Caki2 (cell line): ENCODE results near the gene NPW. TPM values are rescaled to one million over a fixed set of nuclear protein-coding genes. Genes with fewer than 3 reads are reported as not detected.
A peak's percentile ranks its signal among the peaks of the same experiment; 100 is the strongest.

Experiments
- DNase-seq: peaks from one replicate; pipeline ENCODE4 v3.0.0-alpha.2; 2015; ENCODE audit warnings: low read depth
- in situ Hi-C: cut with HindIII; loops from 2 replicates; pipeline ENCODE4 v1.10.0; 2016; ENCODE audit warnings: low sequenced_read_pairs, low pct_unique_long_range_greater_than_20kb, mixed read lengths
- total RNA-seq: library from RNA; depleted of rRNA; stranded (reverse); fragments of >200 nt; shearing (Covaris generic); gene quantifications from 2 replicates; pipeline ENCODE4 v1.2.3, GENCODE V29; 2014; ENCODE audit warnings: low replicate concordance

Gene NPW
- total RNA-seq, 1 experiment from 2014 or later: not detected

DNA sequence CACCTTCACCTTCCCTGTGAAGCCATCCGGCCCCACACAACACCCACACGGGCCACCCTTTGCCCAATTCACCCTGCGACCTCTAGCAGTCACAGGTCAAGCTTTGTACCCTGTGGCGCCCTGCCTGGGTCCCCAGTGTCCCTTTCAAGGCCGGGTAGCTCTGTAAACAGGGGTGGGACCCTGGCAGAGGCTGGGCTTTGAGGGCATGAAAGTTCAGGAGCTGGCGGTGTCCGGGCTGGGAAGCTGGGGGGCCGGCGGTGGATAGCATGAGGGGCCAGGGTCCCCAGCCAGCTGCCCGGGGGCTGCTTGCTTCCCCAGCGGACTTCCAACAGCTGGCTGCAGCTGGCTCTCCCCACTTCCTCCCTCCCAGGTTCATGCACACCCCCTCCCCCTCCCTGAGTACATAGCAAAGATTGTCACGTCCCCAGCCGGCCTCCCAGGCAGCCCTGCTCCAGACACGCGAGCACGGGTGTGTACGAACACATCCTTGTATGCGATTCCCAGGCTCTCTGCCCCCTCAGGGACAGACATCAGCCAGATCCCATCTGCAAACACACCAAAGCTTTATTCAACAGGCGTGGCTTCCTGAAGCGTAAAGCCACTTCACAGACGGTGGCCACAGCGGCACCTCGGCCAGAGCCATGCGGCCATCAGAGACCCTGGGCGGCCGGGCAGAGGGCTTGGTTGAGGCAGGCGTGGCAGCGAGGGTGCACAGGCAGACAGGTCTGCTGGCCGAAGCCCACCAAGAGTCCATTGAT, 19.9 kb downstream of the NPW start:
- in situ Hi-C loops: loop anchor here (25.0 kb wide), 1 partner anchor 473 kb away; the partner anchor contains the start of genes AMDHD2 and ATP6V0C
- no peak for DNase-seq

DNA sequence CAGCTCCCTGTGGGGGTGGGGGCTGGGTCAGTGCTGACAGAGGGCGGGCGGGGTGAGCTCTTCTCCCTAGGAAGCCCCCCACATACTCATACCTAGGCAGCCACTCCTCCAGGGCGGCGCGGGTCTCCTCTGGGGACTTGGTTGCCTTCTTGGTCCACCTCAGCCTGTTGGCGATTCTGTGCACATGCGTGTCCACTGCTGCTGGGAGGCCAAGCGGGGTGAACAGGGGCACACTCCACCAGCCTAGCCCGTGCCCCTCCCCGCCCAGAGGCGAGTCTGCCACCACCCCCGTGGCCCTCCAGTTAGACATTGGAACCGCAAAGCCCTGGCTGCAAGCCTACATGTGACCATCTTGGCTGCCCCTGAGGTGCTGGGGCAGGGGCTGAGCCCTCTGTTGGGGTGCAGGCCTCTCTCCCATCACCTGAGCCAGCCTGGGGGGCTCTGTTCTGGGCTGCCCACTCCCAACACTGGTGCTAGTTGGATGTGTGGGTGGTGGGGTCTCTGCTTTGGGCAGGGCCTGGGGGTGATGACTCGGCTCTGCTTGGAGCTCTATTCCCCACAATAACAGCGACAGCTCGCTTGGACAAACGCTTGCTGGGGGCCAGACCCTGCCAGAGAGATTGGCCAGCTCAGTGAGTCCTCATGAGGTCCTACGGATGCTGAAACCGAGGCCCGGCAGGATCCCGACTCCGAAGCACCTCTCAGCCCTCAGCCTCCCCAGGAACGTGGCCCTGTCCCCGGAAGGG, 20.6 kb downstream of the NPW start:
- DNase-seq: no peak
- in situ Hi-C loops: loop anchor here (25.0 kb wide), 1 partner anchor 472 kb away; the partner anchor contains the start of genes AMDHD2 and ATP6V0C

DNA sequence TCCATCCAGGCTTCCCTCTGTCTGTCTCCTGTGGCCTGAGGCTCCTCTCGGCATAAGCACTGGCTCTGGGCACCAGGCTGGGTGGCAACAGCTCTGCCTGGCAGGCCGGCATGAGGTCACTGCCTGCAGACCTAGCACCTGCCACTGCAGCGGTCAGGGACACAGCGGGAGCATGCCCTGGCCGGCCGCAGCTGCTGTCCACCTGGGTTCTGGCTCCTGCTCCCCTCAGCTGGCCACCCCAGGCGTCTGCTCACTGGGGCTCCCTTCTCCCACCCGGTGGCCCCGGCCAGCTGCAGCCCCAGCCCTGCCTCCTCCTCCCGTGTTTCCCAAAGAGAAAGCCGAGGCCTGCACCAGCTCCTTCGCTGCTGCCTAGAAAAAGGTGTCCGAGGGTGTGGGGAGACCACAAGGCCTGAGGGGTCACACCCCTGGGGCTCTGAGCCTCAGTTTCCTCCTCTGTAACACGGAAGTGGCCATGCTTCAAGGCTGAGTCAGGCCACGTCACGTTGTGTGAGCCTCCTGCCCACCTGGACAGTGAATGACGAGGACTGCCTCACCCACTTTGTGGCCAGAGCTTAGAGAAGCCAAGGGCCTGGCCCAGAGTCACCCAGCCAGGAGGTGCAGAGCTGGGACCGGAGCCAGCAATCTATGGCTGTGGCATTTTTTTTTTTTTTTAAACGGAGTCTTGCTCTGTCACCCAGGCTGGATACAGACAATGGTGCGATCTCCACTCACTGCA, 21.4 kb downstream of the NPW start:
- in situ Hi-C loops: loop anchor here (25.0 kb wide), 1 partner anchor 471 kb away; the partner anchor contains the start of genes AMDHD2 and ATP6V0C
- peak; percentile 85 for DNase-seq

DNA sequence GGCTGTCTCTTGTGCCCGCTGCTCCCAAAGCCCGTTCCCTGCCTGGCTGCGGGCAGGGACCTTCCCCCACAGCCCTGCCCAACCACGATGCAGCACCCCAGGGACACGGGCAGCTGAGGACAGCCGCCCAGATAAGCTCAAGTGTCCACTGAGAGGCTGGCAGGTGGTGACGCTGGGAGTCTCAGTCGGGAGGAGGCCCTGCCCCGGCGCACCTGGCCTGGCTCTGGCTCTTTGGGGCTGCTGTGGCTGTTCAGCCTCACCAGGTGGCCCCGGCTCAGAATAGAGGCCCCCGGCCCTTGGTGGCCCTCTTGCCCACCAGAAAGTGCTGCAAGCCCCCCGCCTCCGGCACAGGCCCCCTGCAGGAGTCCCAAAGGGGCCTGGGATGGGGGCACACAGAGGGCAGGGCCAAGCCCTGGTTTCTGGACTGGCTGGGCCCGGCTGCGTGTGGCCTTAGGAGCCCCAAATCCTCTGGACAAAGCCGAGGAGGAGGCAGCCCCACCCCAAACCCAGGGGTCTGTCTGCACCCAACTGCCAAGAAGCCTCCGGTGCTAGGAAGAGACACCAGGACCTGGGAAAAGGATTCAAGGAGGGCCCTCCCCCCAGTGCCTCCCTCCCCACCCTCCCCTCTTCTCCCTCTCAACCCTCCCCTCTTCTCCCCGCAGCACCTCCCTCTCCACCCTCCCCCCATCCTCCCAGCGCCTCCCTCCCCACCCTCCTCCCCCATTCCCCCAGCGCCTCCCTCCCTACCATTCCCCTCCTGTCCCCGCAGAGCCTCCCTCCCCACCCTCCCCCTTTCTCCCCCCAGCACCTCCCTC, 22.8 kb downstream of the NPW start:
- in situ Hi-C loops: loop anchor here (25.0 kb wide), 1 partner anchor 470 kb away; the partner anchor contains the start of genes AMDHD2 and ATP6V0C
- no peak for DNase-seq

DNA sequence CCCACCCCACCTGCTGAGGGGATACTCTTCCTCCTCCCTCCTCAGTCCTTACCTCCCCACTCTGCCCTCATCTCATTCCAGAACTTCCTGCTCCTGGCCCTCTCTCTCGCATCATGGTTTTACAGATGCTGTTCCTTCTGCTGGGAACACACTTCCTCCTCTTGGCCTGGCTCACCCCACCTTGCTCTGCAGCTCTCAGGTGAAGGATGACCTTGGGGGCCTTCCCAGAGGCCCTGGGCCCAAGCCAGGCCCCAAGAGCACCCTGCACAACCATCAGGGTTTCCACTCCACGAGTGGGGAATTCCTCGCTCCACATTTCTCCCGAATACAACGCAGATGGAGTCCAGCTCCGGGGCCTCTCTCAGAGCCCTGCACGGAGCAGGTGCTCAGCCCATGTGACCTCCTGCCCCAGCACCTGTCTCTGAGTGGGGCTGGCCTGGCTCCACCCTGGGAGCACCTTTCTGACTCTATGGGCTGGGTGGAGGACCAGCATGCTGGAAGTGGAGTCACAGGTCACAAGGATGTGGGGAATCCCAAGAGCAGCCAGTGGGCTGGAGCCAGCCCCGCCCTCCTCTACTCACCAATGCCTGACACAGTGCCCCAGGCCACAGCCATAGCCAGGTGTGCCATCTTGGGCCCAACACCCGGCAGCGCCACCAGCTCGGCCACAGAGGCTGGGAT, 23.5 kb downstream of the NPW start:
- DNase-seq: peak; percentile 86
- in situ Hi-C loops: loop anchor here (25.0 kb wide), 1 partner anchor 469 kb away; the partner anchor contains the start of genes AMDHD2 and ATP6V0C

DNA sequence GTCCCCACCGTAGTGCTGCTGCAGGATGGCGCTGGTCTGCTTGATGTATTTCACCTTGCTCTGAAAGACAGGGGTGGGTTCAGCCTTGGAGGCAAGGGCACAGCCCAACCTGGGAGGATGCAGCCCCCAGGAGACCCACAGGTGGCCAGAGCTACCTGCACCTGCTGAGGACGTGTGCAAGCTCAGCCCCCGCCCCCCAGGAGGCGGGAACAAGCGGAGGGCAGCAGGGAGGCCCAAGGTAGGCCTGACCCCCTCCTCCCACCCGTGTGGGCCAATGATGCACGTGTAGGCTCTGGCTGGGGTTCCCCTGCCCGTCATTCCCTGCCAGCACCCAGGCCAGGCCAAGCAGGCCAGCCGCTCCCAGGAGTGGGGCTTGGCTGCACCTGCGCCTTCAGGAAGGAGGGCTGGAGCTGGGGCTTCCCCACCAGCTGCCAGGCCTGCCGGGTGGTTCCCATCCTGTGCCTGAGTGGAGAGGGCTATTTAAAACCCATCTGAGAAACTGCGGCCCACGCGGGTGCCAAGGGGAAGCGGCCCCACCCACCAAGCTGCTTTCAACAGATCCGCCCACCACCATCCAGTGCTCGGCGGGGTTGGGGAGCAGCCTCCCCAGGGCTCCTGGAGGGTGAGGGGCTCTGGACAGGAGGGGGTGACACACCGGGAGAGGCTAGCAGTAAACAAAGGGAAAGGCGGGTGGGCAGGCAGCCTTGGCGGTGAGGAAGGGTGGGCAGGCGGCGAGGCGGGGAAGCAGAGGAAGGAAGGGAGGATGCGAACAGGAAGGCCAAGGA, 24.3 kb downstream of the NPW start:
- DNase-seq: peak; percentile 77
- in situ Hi-C loops: loop anchor here (25.0 kb wide), 1 partner anchor 468 kb away; the partner anchor contains the start of genes AMDHD2 and ATP6V0C

DNA sequence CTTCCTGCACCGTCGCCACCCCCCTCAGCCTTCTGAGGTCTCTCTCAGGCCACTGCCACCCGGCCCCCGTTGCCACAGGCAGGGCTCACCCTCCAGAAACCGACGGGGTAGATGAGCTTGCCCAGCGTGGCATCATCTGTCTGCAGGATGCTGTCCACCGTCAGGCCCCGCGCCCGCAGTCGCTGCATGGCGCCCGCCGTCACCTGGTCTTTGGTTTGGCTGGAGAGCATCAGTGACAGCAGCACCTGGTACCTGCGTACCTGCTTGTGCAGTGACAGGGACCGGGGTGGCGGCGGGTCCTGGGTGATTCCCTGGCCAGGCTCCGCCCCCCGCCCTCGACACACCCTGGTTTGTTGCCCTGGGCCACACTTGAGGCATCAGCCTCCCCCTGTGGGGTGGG, 25.0 kb downstream of the NPW start:
- no peak for DNase-seq
- in situ Hi-C loops: loop anchor here (25.0 kb wide), 1 partner anchor 468 kb away; the partner anchor contains the start of genes AMDHD2 and ATP6V0C

DNA sequence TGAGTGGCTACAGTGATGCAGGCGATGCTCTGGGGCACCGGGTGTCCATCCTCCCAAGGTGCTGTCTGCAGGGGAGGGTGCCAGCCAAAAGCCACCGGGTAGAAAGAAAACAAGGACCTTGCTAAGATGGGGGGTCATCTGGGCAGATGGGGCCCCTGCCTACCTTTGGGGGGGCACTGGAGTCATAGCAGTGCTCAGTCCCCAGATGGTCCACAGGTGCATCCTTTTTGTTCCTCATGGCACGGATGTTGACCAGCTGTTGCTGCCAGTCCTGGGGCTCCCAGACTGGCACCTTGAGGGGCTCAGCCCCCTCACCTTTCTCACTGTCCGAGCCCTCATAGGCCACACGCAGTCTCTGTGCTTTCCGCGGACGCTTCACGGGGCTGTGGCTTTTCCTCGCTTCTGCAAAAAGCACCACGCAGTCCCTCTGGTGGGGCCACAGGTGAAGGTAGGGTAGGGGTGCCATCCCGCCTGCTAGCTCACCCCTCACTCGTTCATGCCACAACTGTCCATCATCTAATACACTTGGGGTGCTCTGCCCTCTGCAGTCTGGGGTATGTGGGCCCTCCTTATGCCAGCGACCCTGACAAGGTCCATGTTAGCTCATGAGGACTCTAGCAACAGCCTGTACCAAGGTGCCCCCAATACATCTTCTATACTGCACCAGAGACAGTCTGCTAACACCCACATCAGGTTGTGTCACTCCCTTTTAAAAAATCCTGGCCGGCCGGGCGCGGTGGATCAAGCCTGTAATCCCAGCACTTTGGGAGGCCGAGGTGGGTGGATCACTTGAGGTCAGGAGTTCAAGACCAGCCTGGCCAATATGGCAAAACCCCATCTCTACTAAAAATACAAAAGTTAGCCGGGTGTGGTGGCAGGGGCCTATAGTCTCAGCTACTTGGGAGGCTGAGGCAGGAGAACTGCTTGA, 26.6 kb downstream of the NPW start:
- no peak for DNase-seq
- in situ Hi-C loops: loop anchor here (25.0 kb wide), 1 partner anchor 466 kb away; the partner anchor contains the start of genes AMDHD2 and ATP6V0C

DNA sequence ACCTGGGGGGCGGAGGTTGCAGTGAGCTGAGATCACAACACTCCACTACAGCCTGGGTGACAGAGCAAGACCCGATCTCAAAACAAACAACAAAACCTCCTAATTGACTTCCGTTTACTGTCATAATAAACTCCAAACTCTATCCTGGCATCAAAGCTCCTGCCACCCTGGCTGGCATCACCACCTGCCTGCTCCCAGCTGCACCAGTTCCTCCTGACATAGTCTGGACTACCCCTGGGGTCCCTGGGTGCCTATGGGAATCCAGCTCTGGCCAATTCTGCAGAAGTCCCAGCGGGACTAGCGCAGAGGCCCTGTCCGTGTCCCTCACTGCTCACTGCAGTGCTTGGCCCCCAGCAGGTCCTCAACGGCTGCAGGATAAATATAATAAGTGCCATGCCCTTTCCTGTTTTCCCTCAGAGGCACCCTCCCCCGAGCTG, 27.3 kb downstream of the NPW start:
- in situ Hi-C loops: loop anchor here (25.0 kb wide), 1 partner anchor 465 kb away; the partner anchor contains the start of genes AMDHD2 and ATP6V0C

DNA sequence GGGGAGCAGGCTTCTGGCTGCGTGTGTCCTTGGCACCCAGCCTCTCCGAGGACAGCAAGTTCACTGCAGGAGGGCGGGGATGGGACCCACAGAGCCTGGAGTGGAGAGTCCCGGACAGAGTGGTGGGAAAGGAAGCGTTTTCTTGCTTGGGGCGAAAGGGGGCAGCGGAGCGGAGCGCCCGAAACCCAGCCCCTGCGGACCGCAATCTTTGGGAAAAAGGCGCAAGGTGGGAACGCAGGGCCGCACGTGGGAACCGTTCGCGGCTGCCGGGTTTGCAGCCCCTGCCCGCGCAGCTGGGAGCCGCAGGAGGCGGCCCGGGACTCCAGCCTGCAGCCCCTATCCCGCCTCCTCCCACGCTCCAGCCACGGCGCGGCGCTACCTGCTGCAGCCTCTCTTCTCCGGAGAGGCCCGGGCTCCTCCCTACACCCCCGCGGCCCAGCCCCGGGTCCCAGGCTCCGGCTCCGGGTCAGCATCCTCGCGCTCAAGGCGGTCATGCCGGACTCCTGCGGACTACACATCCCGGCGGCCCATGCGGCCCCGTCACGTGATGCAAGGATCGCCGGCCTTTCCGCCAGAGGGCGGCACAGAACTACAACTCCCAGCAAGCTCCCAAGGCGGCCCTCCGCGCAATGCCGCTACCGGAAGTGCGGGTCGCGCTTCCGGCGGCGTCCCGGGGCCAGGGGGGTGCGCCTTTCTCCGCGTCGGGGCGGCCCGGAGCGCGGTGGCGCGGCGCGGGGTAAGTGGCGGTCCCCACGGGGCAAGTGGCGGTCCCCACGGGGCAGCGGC, 27.9 kb downstream of the NPW start, which contains the start of the genes NTHL1 and TSC2:
Gene NTHL1 (minus strand): TSS at position 505 of the 786 bp plus-strand sequence. CDS start 11 bp downstream, at position 494.
Gene TSC2 (plus strand): TSS at position 656 of the 786 bp plus-strand sequence. CDS start 631 bp downstream, outside the sequence.
- peak; percentile 97 for DNase-seq
- in situ Hi-C loops: loop anchor here (25.0 kb wide), 1 partner anchor 465 kb away; the partner anchor contains the start of genes AMDHD2 and ATP6V0C

More for the DNA sequence above, 27.3 kb downstream of the NPW start:
- no peak for DNase-seq

DNA sequence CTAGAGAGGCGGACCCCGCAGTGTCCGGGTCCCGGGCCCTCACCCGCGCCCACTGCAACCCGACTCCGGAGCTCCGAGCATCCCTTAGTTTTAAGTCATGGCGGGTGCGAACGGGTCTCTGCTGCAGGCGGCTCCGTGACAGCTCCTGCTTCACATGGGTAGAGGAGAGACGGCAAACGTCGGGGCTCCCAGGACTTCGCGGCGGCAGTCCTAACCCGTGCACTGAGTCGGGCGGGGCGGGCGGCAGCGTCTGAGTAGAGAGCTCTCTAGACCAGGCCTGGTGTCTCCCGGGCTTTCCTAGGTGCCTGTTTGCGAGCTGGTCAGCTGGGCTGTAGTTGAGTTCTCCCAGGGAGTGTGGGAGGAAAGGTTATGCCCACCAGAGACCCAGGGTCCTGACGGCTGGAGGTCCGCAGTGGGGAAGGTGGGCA, 28.5 kb downstream of the NPW start:
- in situ Hi-C loops: loop anchor here (25.0 kb wide), 1 partner anchor 464 kb away; the partner anchor contains the start of genes AMDHD2 and ATP6V0C

DNA sequence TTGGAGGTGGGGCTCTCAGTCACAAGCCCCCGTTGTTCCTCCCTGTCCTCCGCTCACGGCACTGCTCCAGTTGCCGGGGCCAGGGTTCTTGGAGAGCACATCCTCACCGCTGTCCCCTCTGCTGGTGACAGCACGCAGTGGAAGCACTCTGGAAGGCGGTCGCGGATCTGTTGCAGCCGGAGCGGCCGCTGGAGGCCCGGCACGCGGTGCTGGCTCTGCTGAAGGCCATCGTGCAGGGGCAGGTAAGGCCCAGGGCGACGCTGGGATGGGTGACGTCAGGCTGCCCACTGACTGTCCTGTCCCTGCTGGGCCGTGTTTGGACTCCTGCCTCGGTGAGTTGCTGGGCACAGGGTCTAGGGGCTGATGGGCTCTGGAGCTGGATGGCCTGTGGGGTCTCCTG, 33.6 kb downstream of the NPW start:
- in situ Hi-C loops: no loop called here
- DNase-seq: no peak

More for the DNA sequence above, 28.5 kb downstream of the NPW start:
- no peak for DNase-seq

DNA sequence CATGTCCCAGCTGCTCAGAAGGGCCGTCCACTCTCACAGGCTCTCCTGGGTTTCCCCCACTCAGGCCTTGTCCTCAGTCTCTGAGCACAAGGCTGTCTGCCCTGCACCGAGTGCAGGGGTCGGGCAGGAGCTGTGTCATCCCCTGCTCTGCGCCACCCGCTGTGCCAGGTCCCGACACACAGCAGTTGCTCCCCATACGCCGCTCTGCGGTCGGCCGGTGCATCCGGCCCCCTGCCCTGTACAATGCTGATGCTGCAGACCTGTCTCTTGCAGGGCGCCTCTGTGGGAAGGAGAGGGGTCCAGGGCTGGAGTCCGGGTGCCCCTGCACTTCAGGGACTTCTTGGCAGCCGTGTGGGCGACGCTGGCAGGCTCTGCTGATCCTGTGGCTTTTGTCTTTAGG, 34.3 kb downstream of the NPW start:
- in situ Hi-C loops: no loop called here
- no peak for DNase-seq
